ENCODE results near the gene UBE2QL1. TPM values are rescaled to one million over a fixed set of nuclear protein-coding genes. Genes with fewer than 3 reads are reported as not detected.

Gene UBE2QL1
- total RNA-seq, 2 donors from 2014 or later: 0.33 to 0.78 TPM

- H3K9me3 ChIP-seq: no peaks in the 10 kb centered on the region
- WGBS, 2 donors: 48 to 55% methylated on average over 9 of the region's 9 CpGs
- intact Hi-C loops (cut with DNase I): no loop called here
- no peaks in the 10 kb centered on the region for H3K36me3 ChIP-seq (replicated peaks in 1 of 2; ENCODE audit: insufficient read depth in 1 of 2, low read depth in 2 of 2)
- no peak for ATAC-seq
- no peak for TF ChIP-seq CTCF (IDR thresholded peaks at IDR 0.05)
- TF ChIP-seq POLR2A (IDR thresholded peaks at IDR 0.05): no peak
- H3K27me3 ChIP-seq: no peaks in the 10 kb centered on the region
- no peaks in the 10 kb centered on the region for H3K4me1 ChIP-seq
- no peak for DNase-seq
- no peak overlapping the region for H3K27ac ChIP-seq
- H3K4me3 ChIP-seq: no peak overlapping the region
Measured at GRCh38 chr5:6432206-6432605, 16.5 kb upstream of the UBE2QL1 start.

- TF ChIP-seq CTCF (IDR thresholded peaks at IDR 0.05) (no peak), POLR2A (IDR thresholded peaks at IDR 0.05) (no peak)
- no peaks in the 10 kb centered on the region for H3K27me3 ChIP-seq
- no peak for ATAC-seq
Measured at GRCh38 chr5:6434731-6435130, 13.9 kb upstream of the UBE2QL1 start.

GRCh38 chr5:6435356-6435755 lies 13.3 kb upstream of the UBE2QL1 start:
- TF ChIP-seq POLR2A (IDR thresholded peaks at IDR 0.05) (no peak), CTCF (IDR thresholded peaks at IDR 0.05) (peak in 1 of 7 experiments; percentile 11)
- H3K9me3 ChIP-seq: no peaks in the 10 kb centered on the region
- ATAC-seq: no peak
- WGBS, 2 donors: 12 to 14% methylated on average over 8 of the region's 8 CpGs
- no peaks in the 10 kb centered on the region for H3K27me3 ChIP-seq
- intact Hi-C loops (cut with DNase I): no loop called here
- H3K4me3 ChIP-seq: no peak overlapping the region
- H3K27ac ChIP-seq: no peak overlapping the region
- H3K36me3 ChIP-seq (replicated peaks in 1 of 2; ENCODE audit: insufficient read depth in 1 of 2, low read depth in 2 of 2): no peaks in the 10 kb centered on the region
- DNase-seq: no peak
- no peaks in the 10 kb centered on the region for H3K4me1 ChIP-seq

More at GRCh38 chr5:6434731-6435130, 13.9 kb upstream of the UBE2QL1 start:
- no peak overlapping the region for H3K27ac ChIP-seq
- H3K9me3 ChIP-seq: no peaks in the 10 kb centered on the region
- WGBS, 2 donors: 58 to 60% methylated on average over 14 of the region's 14 CpGs
- intact Hi-C loops (cut with DNase I): no loop called here
- no peak overlapping the region for H3K4me3 ChIP-seq
- no peaks in the 10 kb centered on the region for H3K4me1 ChIP-seq
- no peaks in the 10 kb centered on the region for H3K36me3 ChIP-seq (replicated peaks in 1 of 2; ENCODE audit: insufficient read depth in 1 of 2, low read depth in 2 of 2)
- DNase-seq: no peak

- no peak for ATAC-seq
- 36 to 44% methylated on average over 4 of the region's 4 CpGs for WGBS, 2 donors
- DNase-seq: no peak
- no peak for TF ChIP-seq CTCF (IDR thresholded peaks at IDR 0.05)
- Histone ChIP-seq H3K9me3 (no peaks in the 10 kb centered on the region), H3K36me3 (replicated peaks in 1 of 2; ENCODE audit: insufficient read depth in 1 of 2, low read depth in 2 of 2) (no peaks in the 10 kb centered on the region), H3K4me1 (no peaks in the 10 kb centered on the region), H3K27me3 (no peaks in the 10 kb centered on the region), H3K4me3 (no peak overlapping the region), H3K27ac (no peak overlapping the region)
- intact Hi-C loops (cut with DNase I): no loop called here
Measured at GRCh38 chr5:6436715-6437331, 11.8 kb upstream of the UBE2QL1 start.

Data from body of pancreas (tissue), 4 donors.